Panc1 (cell line): ENCODE results near the gene HSPA12A. TPM values are rescaled to one million over a fixed set of nuclear protein-coding genes. Genes with fewer than 3 reads are reported as not detected.

Source experiments
- ATAC-seq: fragments of 200-7000 bp; cut with Tn5 transposase; 2 replicates; pipeline ENCODE4 v1.9.1; 2020; ENCODE audit warnings: mild to moderate bottlenecking, moderate library complexity
- BruUV-seq: library from RNA; stranded (reverse); fragments of 400-500 nt; replicated peaks from 2 replicates; lab custom pipeline; 2021; lab: Mats Ljungman, UMichigan
- CTCF ChIA-PET: fragments of 300-600 bp; sonication (Branson Sonifier 250); formaldehyde crosslinking; loops from one replicate; lab custom pipeline; 2022; ENCODE audit warnings: antibody characterized with exemption; lab: Charles Lee
- POLR2A ChIA-PET: fragments of 300-600 bp; sonication (Branson Sonifier 250); formaldehyde crosslinking; loops from one replicate; lab custom pipeline; 2022; ENCODE audit warnings: antibody characterized with exemption; lab: Charles Lee
- DNase-seq: peaks from one replicate; pipeline ENCODE4 v3.0.0-alpha.2; 2010; ENCODE audit warnings: low read depth, low spot score
- H3K27ac ChIP-seq: 2 replicates; pipeline ENCODE4 v1.5.1; 2011; ENCODE audit warnings: mild to moderate bottlenecking, low read length, inconsistent platforms
- H3K27me3 ChIP-seq: fragments of 200-500 bp; sonication (Bioruptor generic); 2 replicates; pipeline ENCODE4 v1.6.0; 2014; ENCODE audit warnings: low read length, inconsistent platforms; ENCODE audit not compliant: control insufficient read depth, insufficient read depth
- H3K36me3 ChIP-seq: fragments of 200-500 bp; sonication (Bioruptor generic); 2 replicates; pipeline ENCODE4 v1.5.1; 2014; ENCODE audit warnings: inconsistent platforms, mild to moderate bottlenecking, low read length, moderate library complexity; ENCODE audit not compliant: control insufficient read depth, insufficient read depth
- H3K4me1 ChIP-seq: 2 replicates; pipeline ENCODE4 v1.5.1; 2011; ENCODE audit warnings: inconsistent platforms, mild to moderate bottlenecking, low read length, moderate library complexity; ENCODE audit not compliant: control insufficient read depth, insufficient read depth
- H3K4me3 ChIP-seq, 2 experiments: 2 replicates each; pipeline ENCODE4 v1.5.1; 2011 to 2012; ENCODE audit warnings: low read depth in 2 of 2, low read length in 2 of 2, mild to moderate bottlenecking in 2 of 2, inconsistent platforms in 1 of 2, moderate library complexity in 1 of 2
- H3K9me3 ChIP-seq: fragments of 200-500 bp; sonication (Bioruptor generic); 2 replicates; pipeline ENCODE4 v1.5.1; 2014; ENCODE audit warnings: low read depth, mild to moderate bottlenecking, inconsistent platforms, low read length, moderate library complexity; ENCODE audit not compliant: control insufficient read depth, insufficient read depth
- CTCF ChIP-seq: fragments of 450-650 bp; IDR thresholded peaks from 2 replicates; pipeline ENCODE4 v1.5.1; 2017; ENCODE audit warnings: mild to moderate bottlenecking
- POLR2AphosphoS5 ChIP-seq: IDR thresholded peaks from 2 replicates; pipeline ENCODE4 v1.6.1; 2012; ENCODE audit warnings: mild to moderate bottlenecking, low read depth, low read length, moderate library complexity
- REST ChIP-seq, 2 experiments: IDR thresholded peaks; 2 replicates each; pipeline ENCODE4 v1.6.1; 2011 to 2012; ENCODE audit warnings: low read depth in 2 of 2, control low read depth in 1 of 2, low read length in 1 of 2, mild to moderate bottlenecking in 1 of 2, moderate library complexity in 1 of 2; ENCODE audit not compliant: insufficient read depth in 1 of 2
- SIN3A ChIP-seq: IDR thresholded peaks from 2 replicates; pipeline ENCODE4 v1.6.1; 2012; ENCODE audit warnings: low read depth, mild to moderate bottlenecking, low read length, moderate library complexity, borderline replicate concordance; ENCODE audit not compliant: insufficient read depth
- TCF7L2 ChIP-seq: IDR thresholded peaks from 2 replicates; pipeline ENCODE4 v1.6.1; 2011; ENCODE audit warnings: mild to moderate bottlenecking, low read depth, low read length, inconsistent platforms
- in situ Hi-C: cut with HindIII; loops from 2 replicates; pipeline ENCODE4 v1.10.0; 2016; ENCODE audit warnings: low sequenced_read_pairs, low pct_unique_long_range_greater_than_20kb
- intact Hi-C: fragments of 100-400 bp; cut with micrococcal nuclease; formaldehyde crosslinking; loops from one replicate; pipeline ENCODE4 v1.10.0; 2022; ENCODE audit not compliant: unreplicated experiment
- total RNA-seq: library from RNA; stranded (reverse); gene quantifications from one replicate; pipeline ENCODE4 v1.2.1, GENCODE V29; 2021; ENCODE audit not compliant: unreplicated experiment

HSPA12A gene
- total RNA-seq, 1 experiment from 2014 or later: 7.7 TPM

- Histone ChIP-seq H3K4me3 (no peak overlapping the region), H3K9me3 (no peaks in the 10 kb centered on the region), H3K27ac (no peak overlapping the region), H3K4me1 (no peaks in the 10 kb centered on the region), H3K27me3 (no peaks in the 10 kb centered on the region), H3K36me3 (no peaks in the 10 kb centered on the region)
- ChIA-PET CTCF (no interaction called here), POLR2A (interaction anchor here (0.7 kb wide), 1 partner anchor 339 kb away, joined by 7 read pairs; no protein-coding TSS in a partner anchor)
- no peak for DNase-seq
- in situ Hi-C loops: no loop called here
- BruUV-seq: no TSS peak
- no peak for ATAC-seq
- intact Hi-C loops: no loop called here
- TF ChIP-seq CTCF: no peak
- TF ChIP-seq POLR2AphosphoS5: no peak
- no peak for TF ChIP-seq SIN3A
- TF ChIP-seq REST (IDR thresholded peaks at IDR 0.05; ENCODE audit: insufficient read depth in 1 of 2, low read depth in 2 of 2, low read length in 1 of 2): no peak
- no peak for TF ChIP-seq TCF7L2
Observed at GRCh38 chr10:116785867-116786266, 43.5 kb upstream of the HSPA12A start.

GRCh38 chr10:116785282-116785681 is 42.9 kb upstream of the HSPA12A start:
- no TSS peak for BruUV-seq
- ATAC-seq (no peak), DNase-seq (no peak)
- ChIA-PET CTCF (no interaction called here), POLR2A (no interaction called here)
- Histone ChIP-seq H3K4me1 (no peaks in the 10 kb centered on the region), H3K36me3 (no peaks in the 10 kb centered on the region), H3K27ac (no peak overlapping the region), H3K27me3 (no peaks in the 10 kb centered on the region), H3K9me3 (no peaks in the 10 kb centered on the region), H3K4me3 (no peak overlapping the region)
- in situ Hi-C loops (no loop called here), intact Hi-C loops (no loop called here)
- TF ChIP-seq CTCF (no peak), TCF7L2 (no peak), POLR2AphosphoS5 (no peak), SIN3A (no peak)
